HCT116 (cell line): ENCODE data around the gene UBE2O. TPM values are rescaled to one million over a fixed set of nuclear protein-coding genes. Genes with fewer than 3 reads are reported as not detected.

Source experiments
- ATAC-seq: fragments of 200-7000 bp; cut with Tn5 transposase; 2 replicates; pipeline ENCODE4 v1.9.1; 2020; ENCODE audit warnings: mild to moderate bottlenecking, moderate library complexity
- BruUV-seq: library from RNA; stranded (reverse); fragments of 400-500 nt; replicated peaks from 2 replicates; lab custom pipeline; 2021; lab: Mats Ljungman, UMichigan
- CTCF ChIA-PET: fragments of 300-600 bp; sonication (Branson Sonifier 250); formaldehyde crosslinking; loops from one replicate; lab custom pipeline; 2021; ENCODE audit warnings: antibody characterized with exemption; lab: Charles Lee
- POLR2A ChIA-PET: fragments of 300-600, 350-600 bp; sonication (Branson Sonifier 250); formaldehyde crosslinking; loops from one replicate; lab custom pipeline; 2021; ENCODE audit warnings: antibody characterized with exemption; lab: Charles Lee
- RAD21 ChIA-PET, 2 experiments: fragments of 300-600 bp; sonication (Branson Sonifier 250); formaldehyde crosslinking; loops; one replicate each; lab custom pipeline; 2023; ENCODE audit warnings: low total read pairs in 2 of 2; ENCODE audit not compliant: uncharacterized antibody in 2 of 2, unreplicated experiment in 2 of 2, low non-redundant PET in 1 of 2; lab: Charles Lee
- DNase-seq: peaks from one replicate; pipeline ENCODE4 v3.0.0-alpha.2; 2010; ENCODE audit warnings: low read depth, low spot score
- H2AFZ ChIP-seq: fragments of 200-600 bp; shearing (Covaris generic), sonication (generic); 2 replicates; pipeline ENCODE4 v1.6.1; 2017; ENCODE audit warnings: low read depth, mixed run types, mixed read lengths, antibody characterized with exemption, low read length; ENCODE audit not compliant: poor library complexity, severe bottlenecking
- H3K27ac ChIP-seq: 2 replicates; pipeline ENCODE4 v1.5.1; 2012; ENCODE audit warnings: low read depth, low read length
- H3K27me3 ChIP-seq: fragments of 200-600 bp; sonication (generic); 2 replicates; pipeline ENCODE4 v1.6.1; 2016; ENCODE audit warnings: mixed run types, low read length, mixed read lengths; ENCODE audit not compliant: insufficient read depth
- H3K36me3 ChIP-seq, 2 experiments: fragments of 200-500 bp in 1 of 2; fragments of 200-600 bp in 1 of 2; sonication (Bioruptor generic) in 1 of 2; sonication (generic) in 1 of 2; 2 replicates each; pipeline versions ENCODE4 v1.5.1 to v1.6.1; 2014 to 2016; ENCODE audit warnings: low read length in 2 of 2, inconsistent platforms in 1 of 2, mixed read lengths in 1 of 2, mixed run types in 1 of 2; ENCODE audit not compliant: insufficient read depth in 2 of 2, control insufficient read depth in 1 of 2
- H3K4me1 ChIP-seq, 2 experiments: fragments of 200-600 bp in 1 of 2; sonication (generic) in 1 of 2; 2 replicates each; pipeline versions ENCODE4 v1.5.1 to v1.6.1; 2012 to 2017; ENCODE audit warnings: low read length in 2 of 2, inconsistent platforms in 1 of 2, mild to moderate bottlenecking in 1 of 2, mixed read lengths in 1 of 2, mixed run types in 1 of 2, moderate library complexity in 1 of 2; ENCODE audit not compliant: insufficient read depth in 2 of 2, control insufficient read depth in 1 of 2
- H3K4me2 ChIP-seq: fragments of 200-600 bp; sonication (generic); 2 replicates; pipeline ENCODE4 v1.6.1; 2017; ENCODE audit warnings: mixed run types, low read length, mixed read lengths
- H3K4me3 ChIP-seq, 2 experiments: fragments of 200-600 bp in 1 of 2; sonication (generic) in 1 of 2; replicated peaks in 1 of 2; 2 replicates each; pipeline ENCODE4 v1.5.1; 2011 to 2016; ENCODE audit warnings: low read length in 2 of 2, control low read depth in 1 of 2, low read depth in 1 of 2, mild to moderate bottlenecking in 1 of 2, mixed read lengths in 1 of 2, mixed run types in 1 of 2
- H3K79me2 ChIP-seq: fragments of 200-600 bp; sonication (generic); 2 replicates; pipeline ENCODE4 v1.6.1; 2017; ENCODE audit warnings: mild to moderate bottlenecking, mixed run types, low read length, moderate library complexity, mixed read lengths; ENCODE audit not compliant: insufficient read depth
- H3K9ac ChIP-seq: fragments of 200-600 bp; sonication (generic); 2 replicates; pipeline ENCODE4 v1.6.1; 2016; ENCODE audit warnings: low read length, mixed read lengths
- H3K9me2 ChIP-seq: fragments of 200-600 bp; sonication (generic), shearing (Covaris generic); 2 replicates; pipeline ENCODE4 v1.6.1; 2017; ENCODE audit warnings: mixed run types, mild to moderate bottlenecking, moderate library complexity; ENCODE audit not compliant: insufficient read depth
- H3K9me3 ChIP-seq, 2 experiments: fragments of 200-500 bp in 1 of 2; fragments of 200-600 bp in 1 of 2; sonication (Bioruptor generic) in 1 of 2; sonication (generic) in 1 of 2; 2 replicates each; pipeline ENCODE4 v1.6.1; 2014 to 2017; ENCODE audit warnings: low read length in 2 of 2, mixed read lengths in 2 of 2, inconsistent platforms in 1 of 2, low read depth in 1 of 2, mild to moderate bottlenecking in 1 of 2, mixed run types in 1 of 2, moderate library complexity in 1 of 2; ENCODE audit not compliant: control insufficient read depth in 1 of 2, insufficient read depth in 1 of 2
- H4K20me1 ChIP-seq: fragments of 200-600 bp; sonication (generic), shearing (Covaris generic); 2 replicates; pipeline ENCODE4 v1.6.1; 2017; ENCODE audit warnings: mixed run types, mild to moderate bottlenecking, moderate library complexity; ENCODE audit not compliant: insufficient read depth
- ATF3 ChIP-seq: IDR thresholded peaks from 2 replicates; pipeline ENCODE4 v1.6.1; 2012
- CEBPB ChIP-seq: IDR thresholded peaks from 2 replicates; pipeline ENCODE4 v1.6.1; 2012; ENCODE audit warnings: low read depth
- EGR1 ChIP-seq: IDR thresholded peaks from 2 replicates; pipeline ENCODE4 v1.6.1; 2012; ENCODE audit warnings: low read depth
- ELF1 ChIP-seq: IDR thresholded peaks from 2 replicates; pipeline ENCODE4 v1.6.1; 2012; ENCODE audit warnings: low read depth, borderline replicate concordance
- POLR2A ChIP-seq: IDR thresholded peaks from 2 replicates; pipeline ENCODE4 v1.7.0; 2011; ENCODE audit warnings: borderline replicate concordance; ENCODE audit not compliant: insufficient read depth, insufficient read length; ENCODE audit errors: extremely low read depth
- POLR2AphosphoS5 ChIP-seq: IDR thresholded peaks from 2 replicates; pipeline ENCODE4 v1.6.1; 2011; ENCODE audit warnings: mild to moderate bottlenecking, low read depth, low read length, moderate library complexity
- REST ChIP-seq: IDR thresholded peaks from 2 replicates; pipeline ENCODE4 v1.6.1; 2012; ENCODE audit warnings: low read depth
- SIN3A ChIP-seq: IDR thresholded peaks from 2 replicates; pipeline ENCODE4 v1.6.1; 2012; ENCODE audit warnings: low read depth
- SP1 ChIP-seq: IDR thresholded peaks from 2 replicates; pipeline ENCODE4 v1.6.1; 2012; ENCODE audit warnings: low read depth
- TCF7L2 ChIP-seq: IDR thresholded peaks from 2 replicates; pipeline ENCODE4 v1.7.0; 2011; ENCODE audit warnings: borderline replicate concordance, inconsistent platforms; ENCODE audit not compliant: insufficient read depth, insufficient read length; ENCODE audit errors: extremely low read depth
- YY1 ChIP-seq: IDR thresholded peaks from 2 replicates; pipeline ENCODE4 v1.6.1; 2011; ENCODE audit warnings: low read length, low read depth, moderate library complexity, mild to moderate bottlenecking; ENCODE audit not compliant: insufficient replicate concordance; ENCODE audit errors: extremely low read depth
- ZBTB33 ChIP-seq: IDR thresholded peaks from 2 replicates; pipeline ENCODE4 v1.6.1; 2011; ENCODE audit warnings: mild to moderate bottlenecking, low read length, moderate library complexity; ENCODE audit not compliant: insufficient replicate concordance; ENCODE audit errors: extremely low read depth
- intact Hi-C: fragments of 100-400 bp; cut with micrococcal nuclease; formaldehyde crosslinking; loops from 2 replicates; pipeline ENCODE4 v1.10.0; 2022
- total RNA-seq: library from RNA; stranded (reverse); gene quantifications from one replicate; pipeline ENCODE4 v1.2.1, GENCODE V29; 2021; ENCODE audit not compliant: unreplicated experiment

Gene UBE2O
- total RNA-seq, 1 experiment from 2014 or later: 59.1 TPM

DNA sequence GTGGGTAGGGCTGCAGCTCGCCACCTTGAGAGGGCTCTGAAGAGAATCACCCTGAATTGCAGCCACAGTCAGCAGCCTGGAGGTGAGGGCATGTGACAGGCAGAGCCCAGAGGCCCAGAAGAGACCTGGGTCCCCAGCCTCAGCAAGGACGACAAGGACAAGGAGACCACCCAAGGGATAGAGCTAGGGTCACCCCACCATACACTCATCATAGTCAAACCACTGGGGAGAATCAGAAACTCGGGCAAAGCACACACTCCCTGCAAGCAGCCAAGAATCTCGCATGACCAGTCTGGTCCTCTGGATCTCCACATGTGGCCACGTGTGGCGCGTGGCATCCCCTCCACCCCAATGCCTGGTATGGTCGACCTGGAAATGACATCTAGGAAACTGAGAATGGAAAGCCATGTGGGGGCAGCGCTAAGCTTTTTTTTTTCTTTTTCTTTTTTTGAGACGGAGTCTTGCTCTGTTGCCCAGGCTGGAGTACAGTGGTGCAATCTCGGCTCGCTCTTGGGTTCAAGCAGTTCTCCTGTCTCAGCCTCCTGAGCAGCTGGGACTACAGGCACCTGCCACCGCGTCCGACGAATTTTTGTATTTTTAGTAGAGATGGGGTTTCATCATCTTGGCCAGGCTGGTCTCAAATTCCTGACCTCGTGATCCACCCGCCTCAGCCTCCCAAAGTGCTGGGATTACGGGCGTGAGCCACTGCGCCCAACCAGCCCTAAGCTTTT, 73.1 kb downstream of the UBE2O start (continued):
- TF ChIP-seq REST (no peak), CEBPB (no peak), YY1 (no peak)

GRCh38 chr17:76379275-76379641, 73.7 kb downstream of the UBE2O start:
- intact Hi-C loops: no loop called here
- no peaks in the 10 kb centered on the region for H3K36me3 ChIP-seq
- H3K9me2 ChIP-seq: no peaks in the 10 kb centered on the region
- no peaks in the 10 kb centered on the region for H3K9me3 ChIP-seq
- ChIA-PET POLR2A (no interaction called here), CTCF (interaction anchor here (1.0 to 5.3 kb wide), 3 partner anchors 9 to 19 kb away, joined by 3 to 40 read pairs (median 19); no protein-coding TSS in a partner anchor), RAD21 (interaction anchor here in 1 of 2 experiments (1.3 kb wide), 1 partner anchor 14 kb away, joined by 3 read pairs; no protein-coding TSS in a partner anchor)
- ATAC-seq: no peak
- H3K4me1 ChIP-seq: peaks cover 9 to 21% of the 10 kb centered on the region in 2 experiments
- no peak overlapping the region for H3K4me2 ChIP-seq
- no peak for TF ChIP-seq TCF7L2
- TF ChIP-seq SIN3A: no peak
- no peak for TF ChIP-seq ELF1
- TF ChIP-seq POLR2AphosphoS5: no peak
- no peak for TF ChIP-seq EGR1
- no peak for TF ChIP-seq CEBPB
- no peak for TF ChIP-seq SP1
- no peak for TF ChIP-seq REST
- no peak for TF ChIP-seq ATF3
- TF ChIP-seq POLR2A: no peak
- TF ChIP-seq ZBTB33: no peak
- TF ChIP-seq, all 23 proteins: peak for 0
- Histone ChIP-seq H3K27me3 (no peaks in the 10 kb centered on the region), H4K20me1 (no peaks in the 10 kb centered on the region), H2AFZ (no peak overlapping the region), H3K79me2 (no peaks in the 10 kb centered on the region), H3K9ac (no peak overlapping the region), H3K4me3 (no peak overlapping the region), H3K27ac (no peak overlapping the region)
- BruUV-seq: no TSS peak
- DNase-seq: no peak
